IPS-11a (cell line): ENCODE data around the gene TUBB2B.
"Not testable (repeated sequence)": the region's sequence is repeated elsewhere in the genome, so short reads cannot be mapped to it uniquely, and the experiment has no call there.

Experiments
- H3K4me3 ChIP-seq: one replicate; pipeline ENCODE4 v1.5.1; 2013; ENCODE audit warnings: low read depth, low read length, control low read depth

The TUBB2B gene

DNA sequence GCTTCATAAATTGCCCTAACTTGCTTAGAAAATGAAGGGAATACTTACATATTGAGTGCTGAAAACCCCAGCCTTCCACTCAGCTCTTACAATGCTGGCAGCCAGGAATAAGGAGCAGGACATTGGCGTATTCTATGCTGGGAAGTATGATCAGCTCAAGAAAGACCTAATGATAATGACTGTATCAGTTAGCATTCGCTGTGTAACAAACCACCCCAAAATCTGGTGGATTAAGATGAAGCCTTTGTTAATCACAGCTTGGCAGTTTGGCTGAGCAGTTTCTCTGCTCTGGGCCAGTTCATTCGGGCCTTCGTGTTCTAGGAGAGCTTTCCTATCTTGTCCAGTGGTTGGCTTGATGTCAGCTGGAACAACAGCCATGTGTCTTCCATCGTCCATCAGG lies 36.7 kb downstream of the TUBB2B start:
- H3K4me3 ChIP-seq, result no peak overlapping the region

DNA sequence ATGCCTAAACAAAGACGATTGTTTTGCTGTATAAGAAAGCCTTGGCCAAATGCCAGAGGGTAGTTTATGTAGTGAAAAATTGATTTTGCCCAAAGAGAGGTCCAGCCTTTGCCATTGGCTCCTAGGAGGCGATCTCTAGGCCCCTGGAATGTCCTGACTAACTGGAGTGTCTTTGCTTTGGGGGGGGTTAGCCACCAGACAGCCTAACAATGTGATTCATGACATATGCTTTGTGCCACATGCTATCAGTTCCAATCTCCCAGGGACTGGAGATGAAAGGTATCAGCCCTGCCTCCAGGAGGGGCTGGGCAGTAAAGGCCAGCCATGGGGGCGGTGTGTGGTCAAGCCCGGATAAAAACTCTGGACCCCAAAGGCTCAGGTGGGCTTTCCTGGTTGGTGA lies 37.4 kb downstream of the TUBB2B start:
- no peak overlapping the region for H3K4me3 ChIP-seq

DNA sequence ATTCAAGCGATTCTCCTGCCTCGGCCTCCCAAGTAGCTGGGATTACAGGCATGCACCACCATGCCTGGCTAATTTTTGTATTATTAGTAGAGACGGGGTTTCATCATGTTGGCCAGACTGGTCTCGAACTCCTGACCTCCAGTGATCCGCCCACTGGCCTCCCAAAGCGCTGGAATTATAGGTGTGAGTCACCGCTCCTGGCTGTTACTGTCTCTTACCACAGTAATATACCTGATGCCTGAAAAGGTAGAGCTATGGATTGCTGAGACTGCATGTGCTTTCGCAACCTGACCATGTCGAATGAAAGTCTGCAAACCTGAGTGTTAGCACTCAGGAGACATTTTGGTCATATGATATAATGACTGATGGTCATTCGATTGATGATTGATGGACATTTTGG lies 38.3 kb downstream of the TUBB2B start:
- not testable (repeated sequence) for H3K4me3 ChIP-seq

- H3K4me3 ChIP-seq, result no peak overlapping the region
Observed at GRCh38 chr6:3188262-3188661, 39.2 kb downstream of the TUBB2B start.

DNA sequence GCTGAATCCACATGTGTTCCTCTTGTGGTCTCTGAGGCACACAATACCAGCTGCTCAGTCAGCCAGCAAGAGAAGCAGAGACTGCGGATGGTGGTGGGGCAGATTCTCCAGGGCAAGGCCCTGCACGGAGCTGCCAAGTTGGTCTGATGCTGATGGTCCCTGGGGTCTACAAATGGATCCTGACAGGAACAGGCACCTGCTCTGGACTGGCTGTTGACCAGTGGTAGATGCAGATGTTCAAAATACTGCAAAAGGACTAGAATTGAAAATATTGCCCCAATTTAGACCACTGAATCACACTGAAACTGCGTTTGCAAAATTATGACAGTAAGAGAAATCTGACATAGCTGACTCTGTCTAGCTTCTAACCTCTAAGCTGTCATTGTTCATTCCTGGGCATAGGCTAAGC lies 40.5 kb downstream of the TUBB2B start:
- no peak overlapping the region for H3K4me3 ChIP-seq

DNA sequence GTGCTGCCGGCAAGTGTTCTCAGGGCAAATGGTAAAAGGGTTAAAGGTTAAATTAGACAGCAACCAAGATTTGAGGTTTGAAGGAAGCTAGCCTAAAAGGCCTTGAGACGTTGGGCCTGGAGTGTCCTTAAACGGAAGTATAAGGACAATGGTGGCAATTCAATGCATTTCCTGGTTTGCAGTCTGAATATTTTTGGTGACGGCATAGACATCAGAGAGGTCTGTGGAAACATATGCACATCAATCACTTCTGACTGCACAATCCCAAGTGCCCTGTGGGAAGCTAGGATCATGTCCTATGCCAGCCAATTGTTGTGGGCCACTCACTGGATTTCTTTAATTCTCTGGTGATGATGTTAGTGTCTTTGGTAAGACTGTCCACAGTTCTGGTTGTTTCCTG lies 44.4 kb downstream of the TUBB2B start:
- no peak overlapping the region for H3K4me3 ChIP-seq

- no peak overlapping the region for H3K4me3 ChIP-seq
Observed at GRCh38 chr6:3181105-3181504, 46.3 kb downstream of the TUBB2B start.

DNA sequence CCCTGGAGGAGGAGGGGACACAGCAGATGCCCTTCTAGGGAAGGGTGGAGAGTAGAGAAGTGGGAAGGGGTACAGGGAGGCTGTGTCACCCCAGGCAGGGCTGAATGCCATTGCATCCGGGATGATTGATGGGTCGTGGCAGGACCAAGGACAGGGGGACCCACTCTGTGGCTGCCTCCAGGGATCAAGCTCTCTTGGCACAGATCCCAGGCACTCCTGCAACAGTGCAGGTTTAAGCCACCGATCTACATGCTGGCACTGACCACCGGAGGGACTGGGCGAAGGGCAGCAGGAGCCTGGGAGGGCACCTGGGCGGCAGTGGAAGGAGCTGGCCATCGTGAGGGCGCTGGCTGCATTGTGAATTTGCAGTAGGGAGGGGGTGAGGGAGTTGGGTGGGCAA lies 47.5 kb downstream of the TUBB2B start:
- not testable (repeated sequence) for H3K4me3 ChIP-seq

DNA sequence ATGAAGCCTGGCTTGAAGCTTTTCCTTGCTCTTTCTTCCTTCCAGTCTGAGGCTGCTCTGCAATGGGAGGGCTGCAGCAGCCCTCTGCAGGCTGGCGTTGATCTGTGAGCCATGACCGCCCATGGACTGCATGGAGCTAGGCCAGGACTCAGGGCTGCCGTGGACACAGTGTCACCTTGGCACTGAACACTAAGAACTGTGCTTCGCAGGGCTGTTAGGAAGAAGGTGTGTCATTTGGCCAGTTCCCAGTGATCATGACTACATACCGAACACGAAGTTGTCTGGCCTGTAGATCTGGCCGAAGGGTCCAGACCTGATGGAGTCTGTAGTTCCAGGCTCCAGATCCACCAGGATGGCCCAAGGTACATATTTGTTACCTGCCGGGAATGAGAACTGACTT lies 48.8 kb downstream of the TUBB2B start:
- not testable (repeated sequence) for H3K4me3 ChIP-seq

DNA sequence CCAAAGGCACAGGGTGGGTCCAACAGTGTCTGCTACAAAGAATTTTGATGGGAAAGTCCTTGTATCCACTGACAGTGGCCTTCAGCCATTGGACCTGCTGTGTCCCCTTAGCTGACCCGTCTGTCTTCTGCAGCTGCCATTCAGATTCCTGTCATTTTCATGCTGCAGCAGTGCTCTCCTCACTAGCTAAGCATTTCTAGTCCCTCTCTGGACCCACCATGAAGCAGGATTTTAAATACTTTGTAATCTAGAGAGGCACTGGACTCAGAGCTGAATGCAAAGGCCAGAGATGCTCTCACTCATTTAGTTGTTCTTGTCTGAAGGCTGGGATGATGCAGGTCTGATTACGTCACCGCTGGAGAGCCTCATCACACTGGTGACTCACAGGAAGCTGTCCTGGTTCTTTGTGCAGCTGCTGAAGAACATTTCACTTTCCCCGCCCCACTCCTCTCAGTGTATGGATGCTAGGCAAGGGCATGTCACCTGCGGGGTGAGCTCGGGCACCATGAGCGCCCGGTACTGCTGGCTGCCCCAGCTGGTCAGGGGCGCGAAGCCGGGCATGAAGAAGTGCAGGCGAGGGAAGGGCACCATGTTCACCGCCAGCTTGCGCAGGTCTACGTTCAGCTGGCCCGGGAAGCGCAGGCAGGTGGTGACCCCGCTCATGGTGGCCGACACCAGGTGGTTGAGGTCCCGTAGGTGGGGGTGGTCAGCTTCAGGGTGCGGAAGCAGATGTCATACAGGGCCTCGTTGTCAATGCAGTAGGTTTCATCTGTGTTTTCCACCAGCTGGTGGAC lies 50.7 kb downstream of the TUBB2B start:
- no peak overlapping the region for H3K4me3 ChIP-seq

GRCh38 chr6:3175715-3176402 lies 51.6 kb downstream of the TUBB2B start:
- no peak overlapping the region for H3K4me3 ChIP-seq
